A549 (cell line): ENCODE results near the gene MFAP1. TPM values are rescaled to one million over a fixed set of nuclear protein-coding genes. Genes with fewer than 3 reads are reported as not detected.

Experiments
- ATOH8 ChIP-seq: fragments of 250-450 bp; sonication (Bioruptor Pico); IDR thresholded peaks from 2 replicates; pipeline ENCODE4 v1.5.0; 2020; ENCODE audit warnings: low read depth, mild to moderate bottlenecking, moderate library complexity
- CEBPB ChIP-seq, 2 experiments: fragments of >200 bp in 1 of 2; sonication (Bioruptor Twin) in 1 of 2; formaldehyde crosslinking in 1 of 2; IDR thresholded peaks; 2 replicates each; pipeline ENCODE4 v1.6.1; 2012 to 2016
- CHD4 ChIP-seq: fragments of 200-600 bp; sonication (generic); IDR thresholded peaks from 2 replicates; pipeline ENCODE4 v1.6.1; 2016; ENCODE audit warnings: antibody characterized with exemption, mild to moderate bottlenecking, borderline replicate concordance
- EHF ChIP-seq: fragments of 250-450 bp; sonication (Bioruptor Pico); IDR thresholded peaks from 2 replicates; pipeline ENCODE4 v1.5.0; 2020; ENCODE audit warnings: mild to moderate bottlenecking
- EHMT2 ChIP-seq: fragments of 200-600 bp; sonication (generic); IDR thresholded peaks from 2 replicates; pipeline ENCODE4 v1.6.1; 2016; ENCODE audit warnings: antibody characterized with exemption, low read depth, mild to moderate bottlenecking, moderate library complexity
- EP300 ChIP-seq, 2 experiments: fragments of >200 bp; sonication (Bioruptor Twin); formaldehyde crosslinking; IDR thresholded peaks; 2 replicates in 1 of 2; 3 replicates in 1 of 2; pipeline ENCODE4 v1.6.1; 2016 to 2017
- ESRRA ChIP-seq: fragments of 150-350 bp; IDR thresholded peaks from 2 replicates; pipeline ENCODE4 v1.6.1; 2014; ENCODE audit warnings: mild to moderate bottlenecking, low read length, borderline replicate concordance
- FOXS1 ChIP-seq: fragments of 250-450 bp; sonication (Bioruptor Pico); IDR thresholded peaks from 2 replicates; pipeline ENCODE4 v1.5.0; 2020; ENCODE audit warnings: mild to moderate bottlenecking, moderate library complexity
- GATA3 ChIP-seq: IDR thresholded peaks from 2 replicates; pipeline ENCODE4 v1.6.1; 2012; ENCODE audit warnings: borderline replicate concordance
- HES2 ChIP-seq: fragments of >200 bp; sonication (Bioruptor Twin); formaldehyde crosslinking; IDR thresholded peaks from 2 replicates; pipeline ENCODE4 v1.6.1; 2016
- HEYL ChIP-seq: fragments of 250-450 bp; sonication (Bioruptor Pico); IDR thresholded peaks from 2 replicates; pipeline ENCODE4 v1.8.0; 2021; ENCODE audit warnings: mild to moderate bottlenecking, moderate library complexity
- HMGXB4 ChIP-seq: fragments of 250-450 bp; sonication (Bioruptor Pico); IDR thresholded peaks from 2 replicates; pipeline ENCODE4 v1.5.0; 2021; ENCODE audit warnings: mild to moderate bottlenecking, moderate library complexity, borderline replicate concordance
- MAFK ChIP-seq: fragments of 450-650 bp; IDR thresholded peaks from 2 replicates; pipeline ENCODE4 v1.6.1; 2014; ENCODE audit not compliant: partially characterized antibody
- MAX ChIP-seq: IDR thresholded peaks from 2 replicates; pipeline ENCODE4 v1.6.1; 2012
- MYC ChIP-seq: IDR thresholded peaks from 2 replicates; pipeline ENCODE4 v1.6.1; 2012; ENCODE audit warnings: mild to moderate bottlenecking, inconsistent platforms, low read length, improper control_type of control experiment, borderline replicate concordance
- NPAS2 ChIP-seq: fragments of 250-450 bp; sonication (Bioruptor Pico); IDR thresholded peaks from 2 replicates; pipeline ENCODE4 v1.8.0; 2022; ENCODE audit warnings: mild to moderate bottlenecking, moderate library complexity, borderline replicate concordance
- PBX3 ChIP-seq: IDR thresholded peaks from 2 replicates; pipeline ENCODE4 v1.6.1; 2012
- PHF8 ChIP-seq: fragments of 200-600 bp; sonication (generic); IDR thresholded peaks from 2 replicates; pipeline ENCODE4 v1.6.1; 2016; ENCODE audit warnings: low read depth, mild to moderate bottlenecking, antibody characterized with exemption, moderate library complexity, borderline replicate concordance
- POLR2A ChIP-seq: IDR thresholded peaks from 2 replicates; pipeline ENCODE4 v1.6.1; 2012; ENCODE audit warnings: mild to moderate bottlenecking, low read length
- RARB ChIP-seq: fragments of 250-450 bp; sonication (Bioruptor Pico); IDR thresholded peaks from 2 replicates; pipeline ENCODE4 v1.8.0; 2021; ENCODE audit warnings: mild to moderate bottlenecking, moderate library complexity
- REST ChIP-seq: fragments of 200-600 bp; sonication (generic); IDR thresholded peaks from 2 replicates; pipeline ENCODE4 v1.6.1; 2016; ENCODE audit warnings: antibody characterized with exemption, mild to moderate bottlenecking, moderate library complexity
- SMC3 ChIP-seq: fragments of >200 bp; sonication (Bioruptor Twin); formaldehyde crosslinking; IDR thresholded peaks from 3 replicates; pipeline ENCODE4 v1.6.1; 2018; ENCODE audit warnings: inconsistent platforms
- SREBF2 ChIP-seq: fragments of 450-650 bp; IDR thresholded peaks from 2 replicates; pipeline ENCODE4 v1.6.1; 2014; ENCODE audit warnings: mild to moderate bottlenecking, moderate library complexity
- TFCP2L1 ChIP-seq: fragments of 250-450 bp; sonication (Bioruptor Pico); IDR thresholded peaks from 2 replicates; pipeline ENCODE4 v1.5.0; 2021; ENCODE audit warnings: mild to moderate bottlenecking
- TP53 ChIP-seq: fragments of 250-450 bp; sonication (Bioruptor Pico); IDR thresholded peaks from 2 replicates; pipeline ENCODE4 v1.5.0; 2021; ENCODE audit warnings: mild to moderate bottlenecking, moderate library complexity
- USF2 ChIP-seq: fragments of 450-650 bp; IDR thresholded peaks from 2 replicates; pipeline ENCODE4 v1.6.1; 2014; ENCODE audit warnings: antibody characterized with exemption
- ZFP36 ChIP-seq: fragments of 450-650 bp; IDR thresholded peaks from 2 replicates; pipeline ENCODE4 v1.6.1; 2014; ENCODE audit warnings: borderline replicate concordance; ENCODE audit not compliant: partially characterized antibody
- ZSCAN20 ChIP-seq: fragments of 250-450 bp; sonication (Bioruptor Pico); IDR thresholded peaks from 2 replicates; pipeline ENCODE4 v1.8.0; 2022; ENCODE audit warnings: mild to moderate bottlenecking, moderate library complexity
- polyA plus RNA-seq, 4 experiments: library from polyadenylated mRNA; depleted of rRNA in 3 of 4; stranded (reverse); fragments of >200 nt; fragmentation: RNase III in 1 of 4; extraction: RNeasy Plus Mini Kit Qiagen cat#74134 plus additional on column Dnase treatment in 1 of 4; gene quantifications; 2 replicates in 3 of 4; 3 replicates in 1 of 4; pipeline ENCODE4 v1.2.3, GENCODE V29; 2011 to 2017

Gene MFAP1
- polyA plus RNA-seq, 2 of the 4 experiments (the other 2 are of a cell fraction), result 31.7 to 40.3 TPM

- TF ChIP-seq NPAS2 (CRISPR knock-in tag) (peak; percentile 87), POLR2A (peak; percentile 92), HEYL (CRISPR knock-in tag) (no peak), ZSCAN20 (CRISPR knock-in tag) (no peak), EHMT2 (no peak), TP53 (CRISPR knock-in tag) (no peak), HES2 (no peak), MYC (0 out of 2 replicates have a peak, but pooled peaks have one; percentile 42), EP300 (IDR thresholded peaks at IDR 0.05) (no peak), TFCP2L1 (CRISPR knock-in tag) (no peak), CEBPB (IDR thresholded peaks at IDR 0.05) (no peak), REST (no peak), ESRRA (no peak), MAX (peak; percentile 87), RARB (CRISPR knock-in tag) (no peak), CHD4 (no peak), PBX3 (no peak), GATA3 (no peak), FOXS1 (no peak), MAFK (no peak), EHF (no peak), HMGXB4 (CRISPR knock-in tag) (no peak), ATOH8 (no peak), USF2 (peak; percentile 99), SREBF2 (no peak), SMC3 (no peak), ZFP36 (no peak), PHF8 (peak; percentile 75)
Observed at GRCh38 chr15:43791993-43792760, 32.3 kb downstream of the MFAP1 start, which contains the start of gene SERF2 (continued).
